Gastrocnemius medialis (tissue), 4 donors: ENCODE results near the gene BBX.

ENCODE experiments used
- CTCF ChIP-seq, 5 experiments: fragments of 450-650 bp in 3 of 5; fragments of 200-600 bp in 2 of 5; sonication (generic) in 2 of 5; IDR thresholded peaks in 4 of 5; conservative IDR thresholded peaks in 1 of 5; 1 replicate in 4 of 5; 2 replicates in 1 of 5; pipeline ENCODE4 v1.5.1; 2016 to 2019; ENCODE audit warnings: antibody characterized with exemption in 5 of 5, mild to moderate bottlenecking in 3 of 5, moderate library complexity in 3 of 5
- POLR2A ChIP-seq, 2 donors: fragments of 450-650 bp; IDR thresholded peaks; one replicate each; pipeline ENCODE4 v1.6.1; 2017; ENCODE audit warnings: antibody characterized with exemption in 2 of 2, mild to moderate bottlenecking in 2 of 2, moderate library complexity in 2 of 2

GRCh38 chr3:107791450-107791849, 268.7 kb downstream of the BBX start:
- TF ChIP-seq CTCF (IDR thresholded peaks at IDR 0.05 in 4 of 5, conservative IDR thresholded peaks at IDR 0.05 in 1 of 5): no peak
- no peak for TF ChIP-seq POLR2A (IDR thresholded peaks at IDR 0.05)
